Measurements from ENCODE around the gene FAM193B.

GRCh38 chr5:177478711-177479646 lies 75.4 kb downstream of the FAM193B start:
- TF ChIP-seq, protein P1, sequence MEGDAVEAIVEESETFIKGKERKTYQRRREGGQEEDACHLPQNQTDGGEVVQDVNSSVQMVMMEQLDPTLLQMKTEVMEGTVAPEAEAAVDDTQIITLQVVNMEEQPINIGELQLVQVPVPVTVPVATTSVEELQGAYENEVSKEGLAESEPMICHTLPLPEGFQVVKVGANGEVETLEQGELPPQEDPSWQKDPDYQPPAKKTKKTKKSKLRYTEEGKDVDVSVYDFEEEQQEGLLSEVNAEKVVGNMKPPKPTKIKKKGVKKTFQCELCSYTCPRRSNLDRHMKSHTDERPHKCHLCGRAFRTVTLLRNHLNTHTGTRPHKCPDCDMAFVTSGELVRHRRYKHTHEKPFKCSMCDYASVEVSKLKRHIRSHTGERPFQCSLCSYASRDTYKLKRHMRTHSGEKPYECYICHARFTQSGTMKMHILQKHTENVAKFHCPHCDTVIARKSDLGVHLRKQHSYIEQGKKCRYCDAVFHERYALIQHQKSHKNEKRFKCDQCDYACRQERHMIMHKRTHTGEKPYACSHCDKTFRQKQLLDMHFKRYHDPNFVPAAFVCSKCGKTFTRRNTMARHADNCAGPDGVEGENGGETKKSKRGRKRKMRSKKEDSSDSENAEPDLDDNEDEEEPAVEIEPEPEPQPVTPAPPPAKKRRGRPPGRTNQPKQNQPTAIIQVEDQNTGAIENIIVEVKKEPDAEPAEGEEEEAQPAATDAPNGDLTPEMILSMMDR (IDR thresholded peaks at IDR 0.05): no peak
- no peak for TF ChIP-seq POLR2A (IDR thresholded peaks at IDR 0.05)

Measured in lower leg skin (tissue), 3 donors.